SK-N-SH treated with all-trans-retinoic acid at 6 μM for 48 hours (cell line): ENCODE results near the gene NNAT.

ENCODE experiments used
- ATAC-seq: fragments of 200-7000 bp; cut with Tn5 transposase; 3 replicates; pipeline ENCODE4 v1.9.1; 2020; ENCODE audit warnings: mild to moderate bottlenecking, moderate library complexity
- ARNTL ChIP-seq: fragments of 450-650 bp; formaldehyde crosslinking; IDR thresholded peaks from 2 replicates; pipeline ENCODE4 v1.5.0; 2020; ENCODE audit warnings: low read depth, mild to moderate bottlenecking, moderate library complexity, borderline replicate concordance
- BACH2 ChIP-seq: fragments of 250-450 bp; sonication (Bioruptor Pico); IDR thresholded peaks from 2 replicates; pipeline ENCODE4 v1.9.0; 2021; ENCODE audit warnings: mild to moderate bottlenecking, borderline replicate concordance
- CSDC2 ChIP-seq: fragments of 250-450 bp; sonication (Bioruptor Pico); IDR thresholded peaks from 2 replicates; pipeline ENCODE4 v1.5.0; 2020; ENCODE audit warnings: mild to moderate bottlenecking, moderate library complexity
- ESRRG ChIP-seq: fragments of 250-450 bp; sonication (Bioruptor Pico); IDR thresholded peaks from 2 replicates; pipeline ENCODE4 v1.6.1; 2021; ENCODE audit warnings: mild to moderate bottlenecking
- ISL1 ChIP-seq: fragments of 250-450 bp; sonication (Bioruptor Pico); IDR thresholded peaks from 2 replicates; pipeline ENCODE4 v2.1.2; 2022; ENCODE audit warnings: mild to moderate bottlenecking, moderate library complexity
- OSR1 ChIP-seq: fragments of 250-450 bp; sonication (Bioruptor Pico); IDR thresholded peaks from 2 replicates; pipeline ENCODE4 v1.8.0; 2022; ENCODE audit warnings: moderate library complexity, mild to moderate bottlenecking, inconsistent platforms
- PPARA ChIP-seq: fragments of 250-450 bp; sonication (Bioruptor Pico); IDR thresholded peaks from 2 replicates; pipeline ENCODE4 v1.5.0; 2020; ENCODE audit warnings: mild to moderate bottlenecking, borderline replicate concordance
- RARB ChIP-seq: fragments of 250-450 bp; sonication (Bioruptor Pico); IDR thresholded peaks from 2 replicates; pipeline ENCODE4 v1.8.0; 2021; ENCODE audit warnings: mild to moderate bottlenecking, moderate library complexity
- SNAI2 ChIP-seq: fragments of 250-450 bp; sonication (Bioruptor Pico); IDR thresholded peaks from 2 replicates; pipeline ENCODE4 v1.5.0; 2020; ENCODE audit warnings: mild to moderate bottlenecking, moderate library complexity
- TCF4 ChIP-seq: fragments of 250-450 bp; sonication (Bioruptor Pico); IDR thresholded peaks from 2 replicates; pipeline ENCODE4 v1.8.0; 2021; ENCODE audit warnings: mild to moderate bottlenecking, moderate library complexity, borderline replicate concordance
- TOX ChIP-seq: fragments of 250-450 bp; sonication (Bioruptor Pico); IDR thresholded peaks from 2 replicates; pipeline ENCODE4 v1.8.0; 2021; ENCODE audit warnings: mild to moderate bottlenecking, moderate library complexity, borderline replicate concordance
- ZC3H10 ChIP-seq: fragments of 250-450 bp; sonication (Bioruptor Pico); IDR thresholded peaks from 2 replicates; pipeline ENCODE4 v1.5.1; 2021; ENCODE audit warnings: mild to moderate bottlenecking, moderate library complexity
- ZFP30 ChIP-seq: fragments of 450-650 bp; formaldehyde crosslinking; IDR thresholded peaks from 2 replicates; pipeline ENCODE4 v1.5.0; 2022; ENCODE audit warnings: mild to moderate bottlenecking, moderate library complexity
- ZNF70 ChIP-seq: fragments of 450-650 bp; formaldehyde crosslinking; IDR thresholded peaks from 2 replicates; pipeline ENCODE4 v1.5.0; 2020; ENCODE audit warnings: mild to moderate bottlenecking, moderate library complexity
- ZNF8 ChIP-seq: fragments of 450-650 bp; formaldehyde crosslinking; IDR thresholded peaks from 2 replicates; pipeline ENCODE4 v1.5.0; 2020; ENCODE audit warnings: mild to moderate bottlenecking, moderate library complexity
- TF ChIP-seq, protein P1 (sequence below): fragments of 250-450 bp; sonication (Bioruptor Pico); IDR thresholded peaks from 2 replicates; pipeline ENCODE4 v1.5.1; 2020; ENCODE audit warnings: low read depth, mild to moderate bottlenecking, moderate library complexity
- TF ChIP-seq, protein P2 (sequence below): fragments of 250-450 bp; sonication (Bioruptor Pico); IDR thresholded peaks from 2 replicates; pipeline ENCODE4 v1.8.0; 2021; ENCODE audit warnings: low read depth, mild to moderate bottlenecking, moderate library complexity, borderline replicate concordance
- TF ChIP-seq, protein P3 (sequence below): fragments of 250-450 bp; sonication (Bioruptor Pico); IDR thresholded peaks from 2 replicates; pipeline ENCODE4 v1.5.0; 2020; ENCODE audit warnings: mild to moderate bottlenecking, moderate library complexity
- TF ChIP-seq, protein P4 (sequence below): fragments of 250-450 bp; sonication (Bioruptor Pico); IDR thresholded peaks from 2 replicates; pipeline ENCODE4 v1.5.1; 2021; ENCODE audit warnings: mild to moderate bottlenecking, moderate library complexity
- TF ChIP-seq, protein P5 (sequence below): fragments of 250-450 bp; sonication (Bioruptor Pico); IDR thresholded peaks from 2 replicates; pipeline ENCODE4 v1.8.0; 2020; ENCODE audit warnings: mild to moderate bottlenecking, moderate library complexity, borderline replicate concordance

Gene NNAT

DNA sequence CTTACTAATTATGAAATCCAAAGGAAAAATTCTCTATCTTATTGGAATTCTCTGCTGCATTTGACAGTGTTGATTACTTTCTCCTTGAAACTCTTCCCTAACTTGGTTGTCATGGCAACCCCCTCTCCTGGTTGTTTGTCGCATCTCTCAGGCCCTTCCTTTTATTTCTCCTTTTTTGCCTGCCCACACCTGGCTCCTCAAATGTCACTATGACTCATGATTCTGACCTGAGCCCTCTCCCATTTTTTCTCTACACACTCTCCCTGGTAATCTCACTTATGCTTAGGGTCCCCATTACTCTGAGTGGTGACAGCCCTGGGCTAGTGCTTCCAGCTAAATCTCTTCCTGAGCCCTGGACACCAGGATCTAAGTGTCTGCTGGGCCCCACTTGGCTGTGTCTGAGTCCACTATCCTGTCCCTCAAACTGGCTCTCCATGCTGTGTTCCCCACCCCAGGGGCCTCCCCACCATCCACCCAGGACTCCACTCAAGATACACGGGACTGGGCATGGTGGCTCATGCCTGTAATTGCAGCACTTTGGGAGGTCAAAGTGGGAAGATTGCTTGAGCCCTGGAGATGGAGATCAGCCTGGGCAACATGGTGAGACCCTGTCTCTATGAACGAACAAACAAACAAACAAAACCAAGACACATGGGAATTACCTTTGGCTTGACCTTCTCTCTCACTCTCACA, 16.5 kb upstream of the NNAT start:
- TF ChIP-seq SNAI2 (CRISPR knock-in tag) (no peak), ARNTL (CRISPR knock-in tag) (no peak), ZNF8 (CRISPR knock-in tag) (no peak), TCF4 (CRISPR knock-in tag) (no peak), OSR1 (CRISPR knock-in tag) (no peak), BACH2 (no peak), ZFP30 (CRISPR knock-in tag) (no peak), PPARA (no peak), ZNF70 (CRISPR knock-in tag) (no peak), ZC3H10 (no peak), RARB (CRISPR knock-in tag) (no peak), TOX (CRISPR knock-in tag) (no peak)
- TF ChIP-seq, protein P1, sequence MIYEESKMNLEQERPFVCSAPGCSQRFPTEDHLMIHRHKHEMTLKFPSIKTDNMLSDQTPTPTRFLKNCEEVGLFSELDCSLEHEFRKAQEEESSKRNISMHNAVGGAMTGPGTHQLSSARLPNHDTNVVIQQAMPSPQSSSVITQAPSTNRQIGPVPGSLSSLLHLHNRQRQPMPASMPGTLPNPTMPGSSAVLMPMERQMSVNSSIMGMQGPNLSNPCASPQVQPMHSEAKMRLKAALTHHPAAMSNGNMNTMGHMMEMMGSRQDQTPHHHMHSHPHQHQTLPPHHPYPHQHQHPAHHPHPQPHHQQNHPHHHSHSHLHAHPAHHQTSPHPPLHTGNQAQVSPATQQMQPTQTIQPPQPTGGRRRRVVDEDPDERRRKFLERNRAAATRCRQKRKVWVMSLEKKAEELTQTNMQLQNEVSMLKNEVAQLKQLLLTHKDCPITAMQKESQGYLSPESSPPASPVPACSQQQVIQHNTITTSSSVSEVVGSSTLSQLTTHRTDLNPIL (CRISPR knock-in tag), result no peak
- TF ChIP-seq, protein P2, sequence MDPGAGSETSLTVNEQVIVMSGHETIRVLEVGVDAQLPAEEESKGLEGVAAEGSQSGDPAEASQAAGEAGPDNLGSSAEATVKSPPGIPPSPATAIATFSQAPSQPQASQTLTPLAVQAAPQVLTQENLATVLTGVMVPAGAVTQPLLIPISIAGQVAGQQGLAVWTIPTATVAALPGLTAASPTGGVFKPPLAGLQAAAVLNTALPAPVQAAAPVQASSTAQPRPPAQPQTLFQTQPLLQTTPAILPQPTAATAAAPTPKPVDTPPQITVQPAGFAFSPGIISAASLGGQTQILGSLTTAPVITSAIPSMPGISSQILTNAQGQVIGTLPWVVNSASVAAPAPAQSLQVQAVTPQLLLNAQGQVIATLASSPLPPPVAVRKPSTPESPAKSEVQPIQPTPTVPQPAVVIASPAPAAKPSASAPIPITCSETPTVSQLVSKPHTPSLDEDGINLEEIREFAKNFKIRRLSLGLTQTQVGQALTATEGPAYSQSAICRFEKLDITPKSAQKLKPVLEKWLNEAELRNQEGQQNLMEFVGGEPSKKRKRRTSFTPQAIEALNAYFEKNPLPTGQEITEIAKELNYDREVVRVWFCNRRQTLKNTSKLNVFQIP (CRISPR knock-in tag), result no peak
- TF ChIP-seq, protein P3, sequence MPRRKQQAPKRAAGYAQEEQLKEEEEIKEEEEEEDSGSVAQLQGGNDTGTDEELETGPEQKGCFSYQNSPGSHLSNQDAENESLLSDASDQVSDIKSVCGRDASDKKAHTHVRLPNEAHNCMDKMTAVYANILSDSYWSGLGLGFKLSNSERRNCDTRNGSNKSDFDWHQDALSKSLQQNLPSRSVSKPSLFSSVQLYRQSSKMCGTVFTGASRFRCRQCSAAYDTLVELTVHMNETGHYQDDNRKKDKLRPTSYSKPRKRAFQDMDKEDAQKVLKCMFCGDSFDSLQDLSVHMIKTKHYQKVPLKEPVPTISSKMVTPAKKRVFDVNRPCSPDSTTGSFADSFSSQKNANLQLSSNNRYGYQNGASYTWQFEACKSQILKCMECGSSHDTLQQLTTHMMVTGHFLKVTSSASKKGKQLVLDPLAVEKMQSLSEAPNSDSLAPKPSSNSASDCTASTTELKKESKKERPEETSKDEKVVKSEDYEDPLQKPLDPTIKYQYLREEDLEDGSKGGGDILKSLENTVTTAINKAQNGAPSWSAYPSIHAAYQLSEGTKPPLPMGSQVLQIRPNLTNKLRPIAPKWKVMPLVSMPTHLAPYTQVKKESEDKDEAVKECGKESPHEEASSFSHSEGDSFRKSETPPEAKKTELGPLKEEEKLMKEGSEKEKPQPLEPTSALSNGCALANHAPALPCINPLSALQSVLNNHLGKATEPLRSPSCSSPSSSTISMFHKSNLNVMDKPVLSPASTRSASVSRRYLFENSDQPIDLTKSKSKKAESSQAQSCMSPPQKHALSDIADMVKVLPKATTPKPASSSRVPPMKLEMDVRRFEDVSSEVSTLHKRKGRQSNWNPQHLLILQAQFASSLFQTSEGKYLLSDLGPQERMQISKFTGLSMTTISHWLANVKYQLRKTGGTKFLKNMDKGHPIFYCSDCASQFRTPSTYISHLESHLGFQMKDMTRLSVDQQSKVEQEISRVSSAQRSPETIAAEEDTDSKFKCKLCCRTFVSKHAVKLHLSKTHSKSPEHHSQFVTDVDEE, result no peak
- TF ChIP-seq, protein P4, sequence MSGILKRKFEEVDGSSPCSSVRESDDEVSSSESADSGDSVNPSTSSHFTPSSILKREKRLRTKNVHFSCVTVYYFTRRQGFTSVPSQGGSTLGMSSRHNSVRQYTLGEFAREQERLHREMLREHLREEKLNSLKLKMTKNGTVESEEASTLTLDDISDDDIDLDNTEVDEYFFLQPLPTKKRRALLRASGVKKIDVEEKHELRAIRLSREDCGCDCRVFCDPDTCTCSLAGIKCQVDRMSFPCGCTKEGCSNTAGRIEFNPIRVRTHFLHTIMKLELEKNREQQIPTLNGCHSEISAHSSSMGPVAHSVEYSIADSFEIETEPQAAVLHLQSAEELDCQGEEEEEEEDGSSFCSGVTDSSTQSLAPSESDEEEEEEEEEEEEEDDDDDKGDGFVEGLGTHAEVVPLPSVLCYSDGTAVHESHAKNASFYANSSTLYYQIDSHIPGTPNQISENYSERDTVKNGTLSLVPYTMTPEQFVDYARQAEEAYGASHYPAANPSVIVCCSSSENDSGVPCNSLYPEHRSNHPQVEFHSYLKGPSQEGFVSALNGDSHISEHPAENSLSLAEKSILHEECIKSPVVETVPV, result no peak
- TF ChIP-seq, protein P5, sequence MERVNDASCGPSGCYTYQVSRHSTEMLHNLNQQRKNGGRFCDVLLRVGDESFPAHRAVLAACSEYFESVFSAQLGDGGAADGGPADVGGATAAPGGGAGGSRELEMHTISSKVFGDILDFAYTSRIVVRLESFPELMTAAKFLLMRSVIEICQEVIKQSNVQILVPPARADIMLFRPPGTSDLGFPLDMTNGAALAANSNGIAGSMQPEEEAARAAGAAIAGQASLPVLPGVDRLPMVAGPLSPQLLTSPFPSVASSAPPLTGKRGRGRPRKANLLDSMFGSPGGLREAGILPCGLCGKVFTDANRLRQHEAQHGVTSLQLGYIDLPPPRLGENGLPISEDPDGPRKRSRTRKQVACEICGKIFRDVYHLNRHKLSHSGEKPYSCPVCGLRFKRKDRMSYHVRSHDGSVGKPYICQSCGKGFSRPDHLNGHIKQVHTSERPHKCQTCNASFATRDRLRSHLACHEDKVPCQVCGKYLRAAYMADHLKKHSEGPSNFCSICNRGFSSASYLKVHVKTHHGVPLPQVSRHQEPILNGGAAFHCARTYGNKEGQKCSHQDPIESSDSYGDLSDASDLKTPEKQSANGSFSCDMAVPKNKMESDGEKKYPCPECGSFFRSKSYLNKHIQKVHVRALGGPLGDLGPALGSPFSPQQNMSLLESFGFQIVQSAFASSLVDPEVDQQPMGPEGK, result no peak
- TF ChIP-seq, all 23 proteins: peak for 0
- no peak; the same call in 2 of the 3 replicates for ATAC-seq

- TF ChIP-seq RARB (CRISPR knock-in tag) (no peak), ZFP30 (CRISPR knock-in tag) (no peak), ISL1 (no peak), ESRRG (CRISPR knock-in tag) (no peak), CSDC2 (no peak), ZC3H10 (no peak)
- TF ChIP-seq, protein P1 (CRISPR knock-in tag), result no peak
- TF ChIP-seq, protein P3, result no peak
- TF ChIP-seq, protein P5, result no peak
- no peak for ATAC-seq
Observed at GRCh38 chr20:37505263-37506151, 15.5 kb upstream of the NNAT start.
